DND-41 (cell line): ENCODE results near the gene MVB12B.

Experiments
- ATAC-seq: fragments of 200-7000 bp; cut with Tn5 transposase; 3 replicates; pipeline ENCODE4 v1.9.1; 2021; ENCODE audit warnings: low read depth; ENCODE audit not compliant: insufficient read depth
- DNase-seq: peaks from one replicate; pipeline ENCODE4 v3.0.0-alpha.2; 2020
- H2AFZ ChIP-seq: 2 replicates; pipeline ENCODE4 v1.6.0; 2012; ENCODE audit warnings: low read depth, low read length
- H3K27ac ChIP-seq: 2 replicates; pipeline ENCODE4 v1.5.1; 2012; ENCODE audit warnings: low read length, inconsistent platforms
- H3K27me3 ChIP-seq: fragments of 200-600 bp; sonication (generic); 2 replicates; pipeline ENCODE4 v1.6.0; 2012; ENCODE audit warnings: low read length, mild to moderate bottlenecking, inconsistent platforms; ENCODE audit not compliant: insufficient read depth, poor library complexity
- H3K36me3 ChIP-seq: 2 replicates; pipeline ENCODE4 v1.5.1; 2012; ENCODE audit warnings: low read length, inconsistent platforms; ENCODE audit not compliant: insufficient read depth
- H3K4me1 ChIP-seq: 2 replicates; pipeline ENCODE4 v1.5.1; 2012; ENCODE audit warnings: mild to moderate bottlenecking, low read length; ENCODE audit not compliant: insufficient read depth
- H3K4me2 ChIP-seq: 2 replicates; pipeline ENCODE4 v1.6.0; 2012; ENCODE audit warnings: mild to moderate bottlenecking, moderate library complexity, low read length, inconsistent platforms; ENCODE audit not compliant: insufficient read depth
- H3K4me3 ChIP-seq, 2 experiments: fragments of 200-600 bp in 1 of 2; shearing (Covaris generic) in 1 of 2; 2 replicates each; pipeline ENCODE4 v1.5.1; 2012 to 2016; ENCODE audit warnings: inconsistent platforms in 2 of 2, low read length in 2 of 2, mild to moderate bottlenecking in 2 of 2, low read depth in 1 of 2, moderate library complexity in 1 of 2
- H3K79me2 ChIP-seq: 2 replicates; pipeline ENCODE4 v1.6.0; 2012; ENCODE audit warnings: low read length, inconsistent platforms; ENCODE audit not compliant: insufficient read depth
- H3K9ac ChIP-seq: 2 replicates; pipeline ENCODE4 v1.6.0; 2012; ENCODE audit warnings: low read depth, mild to moderate bottlenecking, inconsistent platforms, low read length, moderate library complexity
- H3K9me3 ChIP-seq: 2 replicates; pipeline ENCODE4 v1.5.1; 2012; ENCODE audit warnings: low read length, moderate library complexity, mild to moderate bottlenecking, inconsistent platforms; ENCODE audit not compliant: insufficient read depth, severe bottlenecking
- H4K20me1 ChIP-seq: 2 replicates; pipeline ENCODE4 v1.6.0; 2012; ENCODE audit warnings: low read length; ENCODE audit not compliant: insufficient read depth
- EZH2 ChIP-seq: IDR thresholded peaks from 3 replicates; pipeline ENCODE4 v1.6.1; 2012; ENCODE audit warnings: borderline replicate concordance, low read depth, mild to moderate bottlenecking, moderate library complexity, low read length, inconsistent platforms; ENCODE audit not compliant: severe bottlenecking
- TF ChIP-seq, protein P1 (sequence below): IDR thresholded peaks from 2 replicates; pipeline ENCODE4 v1.5.1; 2012; ENCODE audit warnings: borderline replicate concordance, low read length, moderate library complexity, mild to moderate bottlenecking; ENCODE audit not compliant: poor library complexity, severe bottlenecking; ENCODE audit errors: extremely low read depth

MVB12B gene

DNA sequence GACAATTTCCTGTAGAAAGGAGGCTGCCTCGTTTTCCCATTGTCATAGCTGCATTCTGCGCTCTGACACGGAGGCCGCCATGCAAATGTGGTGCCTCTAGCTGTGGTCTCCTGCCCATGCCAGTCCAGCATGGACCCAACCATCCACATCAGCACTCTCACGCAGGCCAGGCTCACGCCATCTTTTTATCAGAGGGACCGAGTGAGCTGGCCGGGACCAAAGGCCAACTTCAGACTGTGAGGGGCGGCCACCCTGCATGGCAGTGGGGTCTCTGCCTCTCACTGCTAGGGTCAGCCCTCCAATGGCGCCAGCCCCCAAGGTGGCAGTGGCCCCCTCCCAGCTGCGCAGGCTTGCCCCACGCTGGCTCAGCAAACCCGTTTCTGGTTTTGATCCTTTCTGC, 155.2 kb downstream of the MVB12B start:
- Histone ChIP-seq H2AFZ (no peak overlapping the region), H3K79me2 (no peaks in the 10 kb centered on the region), H3K27me3 (no peaks in the 10 kb centered on the region), H4K20me1 (peaks cover 8% of the 10 kb centered on the region; the same call in 1 of the 2 replicates), H3K9me3 (no peaks in the 10 kb centered on the region), H3K27ac (no peak overlapping the region), H3K36me3 (no peaks in the 10 kb centered on the region), H3K4me1 (no peaks in the 10 kb centered on the region), H3K4me3 (no peak overlapping the region), H3K9ac (no peak overlapping the region), H3K4me2 (no peak overlapping the region)
- TF ChIP-seq, protein P1, sequence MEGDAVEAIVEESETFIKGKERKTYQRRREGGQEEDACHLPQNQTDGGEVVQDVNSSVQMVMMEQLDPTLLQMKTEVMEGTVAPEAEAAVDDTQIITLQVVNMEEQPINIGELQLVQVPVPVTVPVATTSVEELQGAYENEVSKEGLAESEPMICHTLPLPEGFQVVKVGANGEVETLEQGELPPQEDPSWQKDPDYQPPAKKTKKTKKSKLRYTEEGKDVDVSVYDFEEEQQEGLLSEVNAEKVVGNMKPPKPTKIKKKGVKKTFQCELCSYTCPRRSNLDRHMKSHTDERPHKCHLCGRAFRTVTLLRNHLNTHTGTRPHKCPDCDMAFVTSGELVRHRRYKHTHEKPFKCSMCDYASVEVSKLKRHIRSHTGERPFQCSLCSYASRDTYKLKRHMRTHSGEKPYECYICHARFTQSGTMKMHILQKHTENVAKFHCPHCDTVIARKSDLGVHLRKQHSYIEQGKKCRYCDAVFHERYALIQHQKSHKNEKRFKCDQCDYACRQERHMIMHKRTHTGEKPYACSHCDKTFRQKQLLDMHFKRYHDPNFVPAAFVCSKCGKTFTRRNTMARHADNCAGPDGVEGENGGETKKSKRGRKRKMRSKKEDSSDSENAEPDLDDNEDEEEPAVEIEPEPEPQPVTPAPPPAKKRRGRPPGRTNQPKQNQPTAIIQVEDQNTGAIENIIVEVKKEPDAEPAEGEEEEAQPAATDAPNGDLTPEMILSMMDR = no peak
- TF ChIP-seq EZH2 = no peak
- DNase-seq (no peak), ATAC-seq (no peak)

DNA sequence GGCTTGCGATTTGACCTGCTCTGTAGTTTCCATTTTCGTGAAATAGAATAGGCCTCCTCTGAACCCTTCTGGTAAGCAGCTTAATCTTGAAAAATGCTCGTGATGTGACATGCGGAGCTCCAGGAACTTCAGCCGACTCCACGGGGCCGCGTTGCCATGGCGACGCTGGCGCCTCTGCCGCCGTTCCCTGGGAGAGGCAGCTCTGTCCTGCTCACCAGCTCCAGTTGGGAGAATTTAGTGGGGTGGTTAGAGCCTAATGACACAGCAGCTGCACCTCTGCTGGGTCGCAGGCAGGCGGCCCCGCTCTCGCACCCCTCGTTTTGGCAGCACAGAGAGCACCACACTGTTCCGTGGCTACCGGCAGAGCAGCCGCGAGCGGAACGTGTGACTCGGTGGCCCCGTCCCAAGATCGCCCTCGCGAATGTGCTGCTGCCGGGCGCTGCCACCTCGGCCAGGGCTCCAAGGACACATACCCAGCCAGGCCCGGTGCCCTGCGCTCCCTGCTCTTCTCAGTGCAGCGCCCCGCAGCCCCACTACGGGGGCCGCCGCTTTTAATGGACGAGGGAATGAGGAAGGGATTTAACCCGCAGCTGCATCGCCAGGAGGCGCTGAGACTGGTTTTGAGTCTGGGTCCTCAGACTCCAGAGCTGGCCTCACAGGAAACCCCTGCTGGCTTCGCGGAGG, 155.9 kb downstream of the MVB12B start:
- no peaks in the 10 kb centered on the region for H3K9me3 ChIP-seq
- TF ChIP-seq, protein P1 = no peak
- no peak for TF ChIP-seq EZH2
- H3K27me3 ChIP-seq = no peaks in the 10 kb centered on the region
- DNase-seq = no peak
- H3K4me3 ChIP-seq = no peak overlapping the region
- no peak for ATAC-seq
- no peaks in the 10 kb centered on the region for H3K79me2 ChIP-seq
- no peak overlapping the region for H2AFZ ChIP-seq
- no peak overlapping the region for H3K9ac ChIP-seq
- peaks cover 8% of the 10 kb centered on the region; the same call in 1 of the 2 replicates for H4K20me1 ChIP-seq
- H3K4me1 ChIP-seq = no peaks in the 10 kb centered on the region
- H3K27ac ChIP-seq = no peak overlapping the region
- no peak overlapping the region for H3K4me2 ChIP-seq
- H3K36me3 ChIP-seq = no peaks in the 10 kb centered on the region

DNA sequence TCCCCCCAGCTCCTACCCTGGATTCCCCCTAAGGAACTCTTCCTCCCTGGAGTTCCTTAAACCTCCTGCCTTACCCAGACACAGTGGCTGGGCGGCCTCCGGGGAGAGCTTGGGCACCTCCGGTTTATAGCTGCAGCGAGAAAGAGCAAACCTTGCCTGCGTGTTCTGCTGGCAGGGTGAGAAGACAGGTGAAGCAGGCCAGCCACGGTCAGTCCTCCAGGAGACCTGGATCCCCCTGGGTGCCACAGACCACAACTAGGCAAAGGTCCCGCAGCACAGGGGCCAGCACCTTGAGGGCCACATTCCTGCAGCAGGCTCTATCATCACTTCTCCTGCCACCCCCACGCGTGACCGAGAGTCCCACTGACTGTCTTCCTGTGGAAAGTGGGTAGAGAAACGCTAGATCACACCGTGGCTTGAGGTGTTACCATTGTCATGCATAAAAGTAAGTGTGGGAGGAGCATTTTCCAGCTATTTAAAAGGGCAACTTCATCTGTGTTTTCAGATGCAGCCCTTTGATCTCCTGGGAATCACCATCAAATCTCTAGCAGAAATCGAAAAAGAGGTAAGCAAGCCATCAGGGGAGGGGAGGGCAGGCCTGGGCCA, 156.9 kb downstream of the MVB12B start:
- no peak for TF ChIP-seq EZH2
- TF ChIP-seq, protein P1 = no peak
- H3K4me3 ChIP-seq = no peak overlapping the region

More for the DNA sequence above, 156.9 kb downstream of the MVB12B start:
- no peaks in the 10 kb centered on the region for H3K36me3 ChIP-seq
- no peaks in the 10 kb centered on the region for H3K4me1 ChIP-seq
- no peak overlapping the region for H3K27ac ChIP-seq
- no peak overlapping the region for H3K4me2 ChIP-seq
- no peaks in the 10 kb centered on the region for H3K27me3 ChIP-seq
- no peaks in the 10 kb centered on the region for H3K9me3 ChIP-seq
- peaks cover 8% of the 10 kb centered on the region; the same call in 1 of the 2 replicates for H4K20me1 ChIP-seq
- H3K9ac ChIP-seq = no peak overlapping the region
- DNase-seq (no peak), ATAC-seq (no peak)
- H2AFZ ChIP-seq = no peak overlapping the region
- no peaks in the 10 kb centered on the region for H3K79me2 ChIP-seq
